Hindlimb muscle (tissue), 1 donor: Measurements from ENCODE around the gene PTH2. TPM values are rescaled to one million over a fixed set of nuclear protein-coding genes. Genes with fewer than 3 reads are reported as not detected.
"Not testable (repeated sequence)": the region's sequence is repeated elsewhere in the genome, so short reads cannot be mapped to it uniquely, and the experiment has no call there.

Experiments used
- DNase-seq: peaks from one replicate; pipeline ENCODE4 v3.0.0-alpha.2; 2013
- polyA plus RNA-seq: library from polyadenylated mRNA; unstranded; fragments of 120-200 nt; gene quantifications from one replicate; pipeline ENCODE4 v1.2.1, GENCODE V29; 2013; ENCODE audit not compliant: insufficient read length

The PTH2 gene
- polyA plus RNA-seq, 1 donor = not detected

DNA sequence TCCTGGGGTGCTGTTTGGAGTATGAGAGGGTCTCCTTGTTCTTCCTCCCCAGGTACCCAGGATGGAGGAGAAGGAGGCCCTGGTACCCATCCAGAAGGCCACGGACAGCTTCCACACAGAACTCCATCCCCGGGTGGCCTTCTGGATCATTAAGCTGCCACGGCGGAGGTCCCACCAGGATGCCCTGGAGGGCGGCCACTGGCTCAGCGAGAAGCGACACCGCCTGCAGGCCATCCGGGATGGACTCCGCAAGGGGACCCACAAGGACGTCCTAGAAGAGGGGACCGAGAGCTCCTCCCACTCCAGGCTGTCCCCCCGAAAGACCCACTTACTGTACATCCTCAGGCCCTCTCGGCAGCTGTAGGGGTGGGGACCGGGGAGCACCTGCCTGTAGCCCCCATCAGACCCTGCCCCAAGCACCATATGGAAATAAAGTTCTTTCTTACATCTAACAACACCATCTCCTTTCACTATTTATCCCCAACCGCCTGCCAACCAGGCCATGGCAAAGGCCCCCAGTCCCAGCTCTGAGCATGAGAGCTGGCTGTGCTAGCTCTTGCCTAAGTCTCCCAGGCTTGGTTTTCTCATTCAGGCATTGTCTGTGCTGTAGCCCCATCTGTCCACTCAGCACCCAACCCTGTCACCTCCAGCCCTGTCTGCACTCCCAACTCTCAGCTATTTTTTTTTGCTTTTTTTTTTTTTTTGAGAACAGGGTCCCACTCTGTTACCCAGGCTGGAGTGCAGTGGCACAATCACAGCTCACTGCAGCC is 48.4 kb downstream of the PTH2 start:
- DNase-seq = no peak

DNA sequence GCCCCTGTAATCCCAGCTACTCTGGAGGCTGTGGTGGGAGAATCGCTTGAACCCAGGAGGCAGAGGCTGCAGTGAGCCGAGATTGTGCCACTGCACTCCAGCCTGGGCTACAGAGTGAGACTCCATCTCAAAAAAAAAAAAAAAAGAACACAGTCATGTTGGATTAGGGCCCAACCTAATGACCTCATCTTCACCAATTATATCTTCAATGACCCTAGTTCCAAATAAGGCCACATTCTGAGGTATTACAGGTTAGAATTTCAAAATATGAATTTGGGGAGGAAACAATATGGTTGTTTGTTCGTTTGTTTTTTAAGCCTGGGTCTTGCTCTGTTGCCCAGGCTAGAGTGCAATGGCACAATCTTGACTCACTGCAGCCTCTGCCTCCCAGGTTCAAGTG is 50.1 kb downstream of the PTH2 start:
- DNase-seq = not testable (repeated sequence)

Other genes with a start within 250 kb of the PTH2 start
- gene SLC6A16, start 98.2 kb downstream of the PTH2 start, polyA plus RNA-seq = 1.9 TPM
- 18.5 TPM for gene CD37, start 88.0 kb downstream of the PTH2 start, polyA plus RNA-seq
- 72.1 TPM for gene TEAD2, start 61.0 kb downstream of the PTH2 start, polyA plus RNA-seq
- gene DKKL1, start 59.6 kb downstream of the PTH2 start, polyA plus RNA-seq = 2.4 TPM
- not detected for gene KASH5, start 35.2 kb downstream of the PTH2 start, polyA plus RNA-seq
- gene GFY, start 1.9 kb upstream of the PTH2 start, polyA plus RNA-seq = not detected
- gene SLC17A7, start 18.1 kb upstream of the PTH2 start, polyA plus RNA-seq = 0.76 TPM
- gene PIH1D1, start 28.4 kb upstream of the PTH2 start, polyA plus RNA-seq = 43.8 TPM
- gene ALDH16A1, start 29.8 kb upstream of the PTH2 start, polyA plus RNA-seq = 14.8 TPM
- 3.5 TPM for gene FLT3LG, start 50.8 kb upstream of the PTH2 start, polyA plus RNA-seq
- gene RPL13A, start 64.2 kb upstream of the PTH2 start, polyA plus RNA-seq = 4,873 TPM
- 3,298 TPM for gene RPS11, start 73.0 kb upstream of the PTH2 start, polyA plus RNA-seq
- 178 TPM for gene FCGRT, start 89.2 kb upstream of the PTH2 start, polyA plus RNA-seq
- gene RCN3, start 104.6 kb upstream of the PTH2 start, polyA plus RNA-seq = 44.5 TPM
- gene NOSIP, start 157.1 kb upstream of the PTH2 start, polyA plus RNA-seq = 59.7 TPM
- gene PRRG2, start 157.9 kb upstream of the PTH2 start, polyA plus RNA-seq = 0.18 TPM
- gene PRR12, start 167.7 kb upstream of the PTH2 start, polyA plus RNA-seq = 23.3 TPM
- 29.1 TPM for gene RRAS, start 216.7 kb upstream of the PTH2 start, polyA plus RNA-seq
- 36.4 TPM for gene SCAF1, start 218.8 kb upstream of the PTH2 start, polyA plus RNA-seq
- gene IRF3, start 242.4 kb upstream of the PTH2 start, polyA plus RNA-seq = 38.7 TPM
- gene BCL2L12, start 242.5 kb upstream of the PTH2 start, polyA plus RNA-seq = 35.9 TPM